ENCODE data around the gene CHPT1.

CHPT1 gene
- long read RNA-seq, transcript CHPT1-201 (9 exons, 1,585 nt): major isoform, 6 of 15 reads
- long read RNA-seq, partial matches to known transcripts: 2 of 15 reads
- long read RNA-seq, other reads (novel, unspliced or antisense): 6 of 15 reads

GRCh38 chr12:101697197-101697929 lies at the start of gene CHPT1:
Gene CHPT1 (plus strand): TSS chr12:101697640. CDS start chr12:101697862, 222 bp downstream.
- H3K4me3 ChIP-seq (replicated peaks; ENCODE audit: insufficient read depth, low read length): peak within 1 kb of the TSS; percentile 85
- DNase-seq (ENCODE audit: low read depth in 1 of 2, low spot score in 1 of 2): peak; percentile 65 to 77
- no peaks in the 10 kb centered on the region for H3K27me3 ChIP-seq (ENCODE audit: insufficient read depth, poor library complexity, severe bottlenecking)
- H3K27ac ChIP-seq (replicated peaks): peak within 1 kb of the TSS; percentile 88
- TF ChIP-seq SPI1 (IDR thresholded peaks at IDR 0.05; ENCODE audit: borderline replicate concordance, low read depth) (no peak), CTCF (IDR thresholded peaks at IDR 0.05; ENCODE audit: insufficient read depth, low read length) (no peak), GABPA (IDR thresholded peaks at IDR 0.05; ENCODE audit: low read depth) (no peak), REST (IDR thresholded peaks at IDR 0.05; ENCODE audit: insufficient replicate concordance, low read depth) (no peak), POLR2AphosphoS5 (IDR thresholded peaks at IDR 0.05; ENCODE audit: low read depth) (no peak)

- Histone ChIP-seq H3K27ac (replicated peaks) (no peak overlapping the region), H3K4me3 (replicated peaks; ENCODE audit: insufficient read depth, low read length) (no peak overlapping the region), H3K27me3 (ENCODE audit: insufficient read depth, poor library complexity, severe bottlenecking) (no peaks in the 10 kb centered on the region)
- TF ChIP-seq GABPA (IDR thresholded peaks at IDR 0.05; ENCODE audit: low read depth) (no peak), CTCF (IDR thresholded peaks at IDR 0.05; ENCODE audit: insufficient read depth, low read length) (no peak), POLR2AphosphoS5 (IDR thresholded peaks at IDR 0.05; ENCODE audit: low read depth) (no peak), REST (IDR thresholded peaks at IDR 0.05; ENCODE audit: insufficient replicate concordance, low read depth) (no peak), SPI1 (IDR thresholded peaks at IDR 0.05; ENCODE audit: borderline replicate concordance, low read depth) (no peak)
- DNase-seq (ENCODE audit: low read depth in 1 of 2, low spot score in 1 of 2): no peak
These were observed 49.7 kb upstream of the CHPT1 start for GRCh38 chr12:101647711-101648110.

- Histone ChIP-seq H3K4me3 (replicated peaks; ENCODE audit: insufficient read depth, low read length) (no peak overlapping the region), H3K27me3 (ENCODE audit: insufficient read depth, poor library complexity, severe bottlenecking) (no peaks in the 10 kb centered on the region), H3K27ac (replicated peaks) (no peak overlapping the region)
- TF ChIP-seq REST (IDR thresholded peaks at IDR 0.05; ENCODE audit: insufficient replicate concordance, low read depth) (no peak), SPI1 (IDR thresholded peaks at IDR 0.05; ENCODE audit: borderline replicate concordance, low read depth) (no peak), CTCF (IDR thresholded peaks at IDR 0.05; ENCODE audit: insufficient read depth, low read length) (no peak), GABPA (IDR thresholded peaks at IDR 0.05; ENCODE audit: low read depth) (no peak), POLR2AphosphoS5 (IDR thresholded peaks at IDR 0.05; ENCODE audit: low read depth) (no peak)
- no peak for DNase-seq (ENCODE audit: low read depth in 1 of 2, low spot score in 1 of 2)
These were observed 49.2 kb upstream of the CHPT1 start for GRCh38 chr12:101648195-101648594.
